T-cell (primary cell): ENCODE results near the gene ADAP1. TPM values are rescaled to one million over a fixed set of nuclear protein-coding genes. Genes with fewer than 3 reads are reported as not detected.
A peak's percentile ranks its signal among the peaks of the same experiment; 100 is the strongest.

ENCODE experiments used
- ATAC-seq, 4 experiments: fragments of 200-7000 bp in 3 of 4; fragments of 150-1000 bp in 1 of 4; cut with Tn5 transposase; replicated peaks in 1 of 4; 1 replicate in 3 of 4; 2 replicates in 1 of 4; pipeline ENCODE4 v1.10.0; 2021; ENCODE audit warnings: moderate library complexity in 3 of 4, mild to moderate bottlenecking in 2 of 4, moderate number of reproducible peaks in 1 of 4
- CTCF ChIA-PET, 2 donors: fragments of 300-600 bp; sonication (Branson Sonifier 250); formaldehyde crosslinking; loops; one replicate each; lab custom pipeline; 2022; ENCODE audit warnings: antibody characterized with exemption in 2 of 2; lab: Charles Lee
- POLR2A ChIA-PET, 2 donors: fragments of 300-600 bp; sonication (Branson Sonifier 250); formaldehyde crosslinking; loops; one replicate each; lab custom pipeline; 2022; ENCODE audit warnings: antibody characterized with exemption in 2 of 2; lab: Charles Lee
- DNase-seq, 35 experiments: peaks; one replicate each; pipeline versions ENCODE4 v3.0.0 to v3.0.0-alpha.2; 2013 to 2023
- H3K27ac ChIP-seq: one replicate; pipeline ENCODE4 v1.5.1; 2013; ENCODE audit warnings: low read length
- H3K27me3 ChIP-seq, 2 experiments: replicated peaks in 1 of 2; 1 replicate in 1 of 2; 2 replicates in 1 of 2; pipeline versions ENCODE4 v1.6.1 to v1.7.0; 2013; ENCODE audit warnings: low read length in 1 of 2, mixed read lengths in 1 of 2; ENCODE audit not compliant: control insufficient read depth in 2 of 2, insufficient read depth in 2 of 2; ENCODE audit errors: extremely low read depth in 1 of 2
- H3K36me3 ChIP-seq, 2 donors: 1 replicate in 1 of 2; 2 replicates in 1 of 2; pipeline versions ENCODE4 v1.6.1 to v1.7.0; 2013; ENCODE audit warnings: low read length in 1 of 2; ENCODE audit not compliant: control insufficient read depth in 2 of 2, insufficient read depth in 1 of 2; ENCODE audit errors: extremely low read depth in 1 of 2
- H3K4me1 ChIP-seq, 2 experiments: 1 replicate in 1 of 2; 2 replicates in 1 of 2; pipeline versions ENCODE4 v1.6.1 to v1.7.0; 2013; ENCODE audit warnings: low read length in 2 of 2, mixed read lengths in 1 of 2; ENCODE audit not compliant: insufficient read depth in 2 of 2, control insufficient read depth in 1 of 2; ENCODE audit errors: extremely low read depth in 1 of 2
- H3K4me3 ChIP-seq, 2 donors: 1 replicate in 1 of 2; 2 replicates in 1 of 2; pipeline versions ENCODE4 v1.5.1 to v1.7.0; 2013; ENCODE audit warnings: mild to moderate bottlenecking in 2 of 2, low read length in 1 of 2, moderate library complexity in 1 of 2; ENCODE audit not compliant: control insufficient read depth in 1 of 2; ENCODE audit errors: extremely low read depth in 1 of 2
- H3K9me3 ChIP-seq: 2 replicates; pipeline ENCODE4 v1.7.0; 2013
- H3K27ac Mint-ChIP-seq, 2 donors: one replicate each; pipeline ENCODE4 v1.8.0; 2020 to 2021; ENCODE audit warnings: mild to moderate bottlenecking in 2 of 2, mixed read lengths in 2 of 2
- H3K27me3 Mint-ChIP-seq, 2 donors: one replicate each; pipeline ENCODE4 v1.8.0; 2021 to 2022; ENCODE audit warnings: mixed read lengths in 2 of 2
- H3K36me3 Mint-ChIP-seq: one replicate; pipeline ENCODE4 v1.8.0; 2021; ENCODE audit warnings: mixed read lengths
- H3K4me1 Mint-ChIP-seq, 3 donors: one replicate each; pipeline ENCODE4 v1.8.0; 2020 to 2022; ENCODE audit warnings: mixed read lengths in 3 of 3, mild to moderate bottlenecking in 1 of 3
- H3K4me3 Mint-ChIP-seq, 3 donors: one replicate each; pipeline ENCODE4 v1.8.0; 2020 to 2022; ENCODE audit warnings: mild to moderate bottlenecking in 3 of 3, mixed read lengths in 3 of 3, moderate library complexity in 3 of 3
- H3K9me3 Mint-ChIP-seq, 3 donors: one replicate each; pipeline ENCODE4 v1.8.0; 2020 to 2022; ENCODE audit warnings: mixed read lengths in 3 of 3
- WGBS: methylation state at CpG from one replicate; pipeline ENCODE4 v1.1.5; 2013; ENCODE audit warnings: missing lambda C conversion rate; ENCODE audit not compliant: insufficient coverage; 5-methylcytosine and 5-hydroxymethylcytosine counted together
- total RNA-seq, 35 experiments: library from RNA in 6 of 35; stranded (reverse) in 6 of 35; fragments of 120-200 nt in 1 of 35; gene quantifications; one replicate each; pipeline versions ENCODE4 v1.2.1 to v1.2.4 and lab custom pipeline; 2013 to 2026

The ADAP1 gene
- total RNA-seq, 5 donors from 2014 or later (not counting 1 experiment from before 2014, with no cell fraction given), result 10.6 to 26.9 (median 23.5) TPM

GRCh38 chr7:913736-914520 is 40.6 kb downstream of the ADAP1 start:
- POLR2A ChIA-PET, result no interaction called here
- H3K4me3 ChIP-seq, result no peak overlapping the region
- no peak for ATAC-seq
- no peaks in the 10 kb centered on the region for H3K27me3 Mint-ChIP-seq
- 87% methylated on average over 15 of the region's 31 CpGs for WGBS
- peaks cover 0 to 19% of the 10 kb centered on the region in 2 experiments for H3K4me1 ChIP-seq
- H3K9me3 Mint-ChIP-seq, result no peaks in the 10 kb centered on the region
- H3K9me3 ChIP-seq, result no peaks in the 10 kb centered on the region
- CTCF ChIA-PET, result no interaction called here
- no peaks in the 10 kb centered on the region for H3K36me3 ChIP-seq
- no peak for DNase-seq
- peaks cover 0 to 4% of the 10 kb centered on the region in 2 experiments for H3K27me3 ChIP-seq
- no peak overlapping the region for H3K4me3 Mint-ChIP-seq
- H3K4me1 Mint-ChIP-seq, result peaks cover 8 to 16% (median 12%) of the 10 kb centered on the region in 3 donors
- peak overlapping the region in 1 of 2 donors; percentile 39 for H3K27ac Mint-ChIP-seq
- H3K36me3 Mint-ChIP-seq, result no peaks in the 10 kb centered on the region
- no peak overlapping the region for H3K27ac ChIP-seq

- Histone ChIP-seq H3K4me3 (no peak overlapping the region), H3K4me1 (peaks cover 0 to 23% of the 10 kb centered on the region in 2 experiments), H3K36me3 (no peaks in the 10 kb centered on the region), H3K9me3 (no peaks in the 10 kb centered on the region), H3K27ac (no peak overlapping the region), H3K27me3 (peaks cover 0 to 10% of the 10 kb centered on the region in 2 experiments)
- DNase-seq, result no peak
- H3K36me3 Mint-ChIP-seq, result no peaks in the 10 kb centered on the region
- H3K27me3 Mint-ChIP-seq, result no peaks in the 10 kb centered on the region
- no peaks in the 10 kb centered on the region for H3K9me3 Mint-ChIP-seq
- ChIA-PET CTCF (no interaction called here), POLR2A (no interaction called here)
- H3K27ac Mint-ChIP-seq, result no peak overlapping the region
- no peak for ATAC-seq
- WGBS, result 93% methylated on average over 38 of the region's 41 CpGs
- peaks cover 8 to 18% (median 13%) of the 10 kb centered on the region in 3 donors for H3K4me1 Mint-ChIP-seq
- no peak overlapping the region for H3K4me3 Mint-ChIP-seq
Observed at GRCh38 chr7:911791-912480, 42.5 kb downstream of the ADAP1 start.

GRCh38 chr7:910931-911431 is 43.5 kb downstream of the ADAP1 start:
- Mint-ChIP-seq H3K27me3 (no peaks in the 10 kb centered on the region), H3K36me3 (no peaks in the 10 kb centered on the region), H3K4me3 (peak overlapping the region in 1 of 3 donors; percentile 61), H3K4me1 (peaks cover 8 to 17% (median 13%) of the 10 kb centered on the region in 3 donors), H3K9me3 (no peaks in the 10 kb centered on the region), H3K27ac (no peak overlapping the region)
- ATAC-seq (no peak), DNase-seq (no peak)
- Histone ChIP-seq H3K4me1 (peaks cover 0 to 23% of the 10 kb centered on the region in 2 experiments), H3K36me3 (no peaks in the 10 kb centered on the region), H3K27ac (no peak overlapping the region), H3K9me3 (no peaks in the 10 kb centered on the region), H3K27me3 (peaks cover 0 to 10% of the 10 kb centered on the region in 2 experiments), H3K4me3 (no peak overlapping the region)
- CTCF ChIA-PET, result interaction anchor here (1.4 to 1.6 kb wide), 2 partner anchors 12 to 64 kb away, joined by 4 read pairs; no protein-coding TSS in a partner anchor
- POLR2A ChIA-PET, result interaction anchor here in 1 of 2 donors (0.6 kb wide), 1 partner anchor 12 kb away, joined by 3 read pairs; no protein-coding TSS in a partner anchor
- WGBS, result 96% methylated on average over 13 of the region's 19 CpGs

- H3K27ac Mint-ChIP-seq, result peak overlapping the region in 1 of 2 donors; percentile 67
- WGBS, result 75% methylated on average over 4 of the region's 11 CpGs
- CTCF ChIA-PET, result interaction anchor here (1.4 to 1.6 kb wide), 2 partner anchors 13 to 64 kb away, joined by 4 read pairs; no protein-coding TSS in a partner anchor
- H3K9me3 Mint-ChIP-seq, result no peaks in the 10 kb centered on the region
- H3K27me3 ChIP-seq, result peaks cover 0 to 10% of the 10 kb centered on the region in 2 experiments
- DNase-seq, result no peak
- H3K4me3 ChIP-seq, result no peak overlapping the region
- H3K36me3 Mint-ChIP-seq, result no peaks in the 10 kb centered on the region
- no peaks in the 10 kb centered on the region for H3K9me3 ChIP-seq
- no peak overlapping the region for H3K27ac ChIP-seq
- H3K4me1 ChIP-seq, result peaks cover 0 to 23% of the 10 kb centered on the region in 2 experiments
- no peaks in the 10 kb centered on the region for H3K27me3 Mint-ChIP-seq
- H3K4me1 Mint-ChIP-seq, result peaks cover 8 to 14% (median 12%) of the 10 kb centered on the region in 3 donors
- H3K4me3 Mint-ChIP-seq, result peak overlapping the region; percentile 60 to 66 (median 61)
- POLR2A ChIA-PET, result interaction anchor here in 1 of 2 donors (0.6 kb wide), 1 partner anchor 13 kb away, joined by 3 read pairs; no protein-coding TSS in a partner anchor
- ATAC-seq, result peak in 1 of 4 experiments; percentile 12
- no peaks in the 10 kb centered on the region for H3K36me3 ChIP-seq
Observed at GRCh38 chr7:910441-910861, 44.0 kb downstream of the ADAP1 start.

- Mint-ChIP-seq H3K4me3 (peak overlapping the region; percentile 60 to 66 (median 61)), H3K27ac (peak overlapping the region; percentile 67 to 74), H3K27me3 (no peaks in the 10 kb centered on the region), H3K9me3 (no peaks in the 10 kb centered on the region), H3K36me3 (no peaks in the 10 kb centered on the region), H3K4me1 (peaks cover 8 to 14% (median 12%) of the 10 kb centered on the region in 3 donors)
- ChIA-PET CTCF (interaction anchor here (0.6 to 1.6 kb wide), 4 partner anchors 14 to 133 kb away, joined by 4 to 9 read pairs (median 4); no protein-coding TSS in a partner anchor), POLR2A (no interaction called here)
- no peaks in the 10 kb centered on the region for H3K9me3 ChIP-seq
- H3K4me3 ChIP-seq, result peak overlapping the region; percentile 19 to 48
- peaks cover 0 to 23% of the 10 kb centered on the region in 2 experiments for H3K4me1 ChIP-seq
- DNase-seq (peak in 16 of 35 experiments; percentile 25 to 67 (median 37)), ATAC-seq (peak; percentile 10 to 41 (median 26))
- 28% methylated on average over 44 of the region's 58 CpGs for WGBS
- H3K36me3 ChIP-seq, result no peaks in the 10 kb centered on the region
- peaks cover 0 to 13% of the 10 kb centered on the region in 2 experiments for H3K27me3 ChIP-seq
- no peak overlapping the region for H3K27ac ChIP-seq
Observed at GRCh38 chr7:909358-910329, 44.8 kb downstream of the ADAP1 start.
